ENCODE measurements around the gene CMSS1. TPM values are rescaled to one million over a fixed set of nuclear protein-coding genes. Genes with fewer than 3 reads are reported as not detected.

CMSS1 gene
- total RNA-seq, 1 experiment from 2014 or later = 70.6 TPM

DNA sequence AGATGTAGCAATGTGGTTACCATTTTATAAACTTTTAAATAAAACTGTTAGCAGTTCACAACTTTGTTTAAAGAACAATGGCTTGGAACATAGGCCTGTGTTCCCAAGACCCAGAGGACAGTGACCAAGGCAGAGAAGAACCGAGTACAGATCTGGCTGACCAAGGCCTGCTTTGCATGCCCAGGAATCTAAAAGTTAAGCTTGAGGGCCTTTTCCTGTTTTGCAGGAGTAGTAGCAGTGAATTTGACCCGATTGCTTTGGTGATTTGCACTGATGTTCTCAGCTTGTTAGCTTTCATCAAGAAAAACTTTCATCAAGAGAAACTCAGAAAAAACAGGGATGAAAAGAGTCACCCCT, 286.8 kb downstream of the CMSS1 start:
- H3K4me3 Mint-ChIP-seq = no peak overlapping the region
- no peak for DNase-seq (ENCODE audit: low spot score)
- ChIA-PET POLR2A (no interaction called here), CTCF (interaction anchor here (1.3 kb wide), 1 partner anchor 14 kb away, joined by 6 read pairs; no protein-coding TSS in a partner anchor)
- H3K27ac Mint-ChIP-seq = no peak overlapping the region
- H3K36me3 Mint-ChIP-seq = no peaks in the 10 kb centered on the region
- peaks cover 4% of the 10 kb centered on the region; the same call in 1 of the 2 replicates for H3K9me3 Mint-ChIP-seq
- TF ChIP-seq ESRRA (CRISPR knock-in tag; IDR thresholded peaks at IDR 0.05; ENCODE audit: borderline replicate concordance) = no peak
- no peak for TF ChIP-seq NR2C2 (CRISPR knock-in tag; IDR thresholded peaks at IDR 0.05)
- TF ChIP-seq, protein P1, sequence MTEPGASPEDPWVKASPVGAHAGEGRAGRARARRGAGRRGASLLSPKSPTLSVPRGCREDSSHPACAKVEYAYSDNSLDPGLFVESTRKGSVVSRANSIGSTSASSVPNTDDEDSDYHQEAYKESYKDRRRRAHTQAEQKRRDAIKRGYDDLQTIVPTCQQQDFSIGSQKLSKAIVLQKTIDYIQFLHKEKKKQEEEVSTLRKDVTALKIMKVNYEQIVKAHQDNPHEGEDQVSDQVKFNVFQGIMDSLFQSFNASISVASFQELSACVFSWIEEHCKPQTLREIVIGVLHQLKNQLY (CRISPR knock-in tag; IDR thresholded peaks at IDR 0.05) = no peak
- TF ChIP-seq, protein P2, sequence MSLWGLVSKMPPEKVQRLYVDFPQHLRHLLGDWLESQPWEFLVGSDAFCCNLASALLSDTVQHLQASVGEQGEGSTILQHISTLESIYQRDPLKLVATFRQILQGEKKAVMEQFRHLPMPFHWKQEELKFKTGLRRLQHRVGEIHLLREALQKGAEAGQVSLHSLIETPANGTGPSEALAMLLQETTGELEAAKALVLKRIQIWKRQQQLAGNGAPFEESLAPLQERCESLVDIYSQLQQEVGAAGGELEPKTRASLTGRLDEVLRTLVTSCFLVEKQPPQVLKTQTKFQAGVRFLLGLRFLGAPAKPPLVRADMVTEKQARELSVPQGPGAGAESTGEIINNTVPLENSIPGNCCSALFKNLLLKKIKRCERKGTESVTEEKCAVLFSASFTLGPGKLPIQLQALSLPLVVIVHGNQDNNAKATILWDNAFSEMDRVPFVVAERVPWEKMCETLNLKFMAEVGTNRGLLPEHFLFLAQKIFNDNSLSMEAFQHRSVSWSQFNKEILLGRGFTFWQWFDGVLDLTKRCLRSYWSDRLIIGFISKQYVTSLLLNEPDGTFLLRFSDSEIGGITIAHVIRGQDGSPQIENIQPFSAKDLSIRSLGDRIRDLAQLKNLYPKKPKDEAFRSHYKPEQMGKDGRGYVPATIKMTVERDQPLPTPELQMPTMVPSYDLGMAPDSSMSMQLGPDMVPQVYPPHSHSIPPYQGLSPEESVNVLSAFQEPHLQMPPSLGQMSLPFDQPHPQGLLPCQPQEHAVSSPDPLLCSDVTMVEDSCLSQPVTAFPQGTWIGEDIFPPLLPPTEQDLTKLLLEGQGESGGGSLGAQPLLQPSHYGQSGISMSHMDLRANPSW (CRISPR knock-in tag; conservative IDR thresholded peaks at IDR 0.05; ENCODE audit: low read depth) = no peak
- TF ChIP-seq KAT7 (CRISPR knock-in tag; IDR thresholded peaks at IDR 0.05; ENCODE audit: borderline replicate concordance) = no peak
- TF ChIP-seq ZNF263 (CRISPR knock-in tag; IDR thresholded peaks at IDR 0.05; ENCODE audit: low read depth) = no peak
- TF ChIP-seq SP1 (CRISPR knock-in tag; conservative IDR thresholded peaks at IDR 0.05) = no peak
- TF ChIP-seq ZNF423 (CRISPR knock-in tag; IDR thresholded peaks at IDR 0.05) = no peak
- no peak for TF ChIP-seq FOXK1 (CRISPR knock-in tag; IDR thresholded peaks at IDR 0.05)
- TF ChIP-seq PREB (CRISPR knock-in tag; IDR thresholded peaks at IDR 0.05; ENCODE audit: borderline replicate concordance) = no peak
- TF ChIP-seq, protein P3, sequence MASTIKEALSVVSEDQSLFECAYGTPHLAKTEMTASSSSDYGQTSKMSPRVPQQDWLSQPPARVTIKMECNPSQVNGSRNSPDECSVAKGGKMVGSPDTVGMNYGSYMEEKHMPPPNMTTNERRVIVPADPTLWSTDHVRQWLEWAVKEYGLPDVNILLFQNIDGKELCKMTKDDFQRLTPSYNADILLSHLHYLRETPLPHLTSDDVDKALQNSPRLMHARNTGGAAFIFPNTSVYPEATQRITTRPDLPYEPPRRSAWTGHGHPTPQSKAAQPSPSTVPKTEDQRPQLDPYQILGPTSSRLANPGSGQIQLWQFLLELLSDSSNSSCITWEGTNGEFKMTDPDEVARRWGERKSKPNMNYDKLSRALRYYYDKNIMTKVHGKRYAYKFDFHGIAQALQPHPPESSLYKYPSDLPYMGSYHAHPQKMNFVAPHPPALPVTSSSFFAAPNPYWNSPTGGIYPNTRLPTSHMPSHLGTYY (CRISPR knock-in tag; IDR thresholded peaks at IDR 0.05) = no peak
- H3K4me1 Mint-ChIP-seq = peaks cover 21% of the 10 kb centered on the region
- peak; percentile 18; the same call in 1 of the 2 replicates for ATAC-seq
- no peaks in the 10 kb centered on the region for H3K27me3 Mint-ChIP-seq (ENCODE audit: low read depth)

DNA sequence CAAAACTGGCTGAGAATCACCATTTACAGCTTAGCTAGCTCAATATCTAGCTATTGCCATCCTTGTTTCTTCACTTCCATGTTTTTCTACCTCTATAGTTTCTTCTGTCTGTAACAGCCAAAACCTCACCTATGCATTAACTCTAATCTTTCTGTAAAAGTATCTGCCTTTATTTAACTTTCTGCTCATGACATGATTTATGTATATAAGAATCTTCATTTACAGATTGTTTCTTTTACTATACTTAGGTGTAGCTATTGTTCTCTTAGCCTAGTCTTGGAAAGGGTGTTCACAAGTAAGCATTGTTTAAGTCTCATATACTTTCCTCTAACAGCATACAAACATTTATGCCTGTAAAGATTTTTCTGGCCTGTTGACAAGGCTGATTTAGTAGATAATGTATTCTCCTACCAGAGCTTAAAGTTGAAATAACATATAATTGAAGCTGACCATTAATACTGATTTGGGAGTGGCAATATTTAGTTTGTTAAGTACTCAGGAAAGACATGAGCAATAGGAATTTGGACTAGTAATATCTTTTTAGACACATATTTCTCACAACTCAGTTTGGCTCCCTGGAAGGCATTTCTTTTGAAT, 287.3 kb downstream of the CMSS1 start:
- Mint-ChIP-seq H3K9me3 (peaks cover 4% of the 10 kb centered on the region; the same call in 1 of the 2 replicates), H3K27ac (peak overlapping the region; percentile 7; the same call in 1 of the 2 replicates), H3K4me1 (peaks cover 21% of the 10 kb centered on the region), H3K4me3 (no peak overlapping the region), H3K36me3 (no peaks in the 10 kb centered on the region), H3K27me3 (ENCODE audit: low read depth) (no peaks in the 10 kb centered on the region)
- ATAC-seq = no peak
- no peak for DNase-seq (ENCODE audit: low spot score)
- CTCF ChIA-PET = interaction anchor here (1.3 kb wide), 1 partner anchor 15 kb away, joined by 6 read pairs; no protein-coding TSS in a partner anchor
- POLR2A ChIA-PET = interaction anchor here (1.3 kb wide), 1 partner anchor 15 kb away, joined by 3 read pairs; no protein-coding TSS in a partner anchor
- TF ChIP-seq ZNF121 (CRISPR knock-in tag; IDR thresholded peaks at IDR 0.05) (no peak), KAT7 (CRISPR knock-in tag; IDR thresholded peaks at IDR 0.05; ENCODE audit: borderline replicate concordance) (no peak), NFATC4 (CRISPR knock-in tag; IDR thresholded peaks at IDR 0.05) (no peak), SOX15 (CRISPR knock-in tag; IDR thresholded peaks at IDR 0.05) (no peak), FOXP4 (CRISPR knock-in tag; IDR thresholded peaks at IDR 0.05) (no peak), NFYB (CRISPR knock-in tag; conservative IDR thresholded peaks at IDR 0.05; ENCODE audit: low read depth) (no peak), PRRX2 (CRISPR knock-in tag; IDR thresholded peaks at IDR 0.05) (no peak), SMAD4 (CRISPR knock-in tag; IDR thresholded peaks at IDR 0.05) (no peak), MYBL2 (CRISPR knock-in tag; IDR thresholded peaks at IDR 0.05) (no peak), CDX4 (CRISPR knock-in tag; IDR thresholded peaks at IDR 0.05; ENCODE audit: borderline replicate concordance) (no peak)
- TF ChIP-seq, protein P4, sequence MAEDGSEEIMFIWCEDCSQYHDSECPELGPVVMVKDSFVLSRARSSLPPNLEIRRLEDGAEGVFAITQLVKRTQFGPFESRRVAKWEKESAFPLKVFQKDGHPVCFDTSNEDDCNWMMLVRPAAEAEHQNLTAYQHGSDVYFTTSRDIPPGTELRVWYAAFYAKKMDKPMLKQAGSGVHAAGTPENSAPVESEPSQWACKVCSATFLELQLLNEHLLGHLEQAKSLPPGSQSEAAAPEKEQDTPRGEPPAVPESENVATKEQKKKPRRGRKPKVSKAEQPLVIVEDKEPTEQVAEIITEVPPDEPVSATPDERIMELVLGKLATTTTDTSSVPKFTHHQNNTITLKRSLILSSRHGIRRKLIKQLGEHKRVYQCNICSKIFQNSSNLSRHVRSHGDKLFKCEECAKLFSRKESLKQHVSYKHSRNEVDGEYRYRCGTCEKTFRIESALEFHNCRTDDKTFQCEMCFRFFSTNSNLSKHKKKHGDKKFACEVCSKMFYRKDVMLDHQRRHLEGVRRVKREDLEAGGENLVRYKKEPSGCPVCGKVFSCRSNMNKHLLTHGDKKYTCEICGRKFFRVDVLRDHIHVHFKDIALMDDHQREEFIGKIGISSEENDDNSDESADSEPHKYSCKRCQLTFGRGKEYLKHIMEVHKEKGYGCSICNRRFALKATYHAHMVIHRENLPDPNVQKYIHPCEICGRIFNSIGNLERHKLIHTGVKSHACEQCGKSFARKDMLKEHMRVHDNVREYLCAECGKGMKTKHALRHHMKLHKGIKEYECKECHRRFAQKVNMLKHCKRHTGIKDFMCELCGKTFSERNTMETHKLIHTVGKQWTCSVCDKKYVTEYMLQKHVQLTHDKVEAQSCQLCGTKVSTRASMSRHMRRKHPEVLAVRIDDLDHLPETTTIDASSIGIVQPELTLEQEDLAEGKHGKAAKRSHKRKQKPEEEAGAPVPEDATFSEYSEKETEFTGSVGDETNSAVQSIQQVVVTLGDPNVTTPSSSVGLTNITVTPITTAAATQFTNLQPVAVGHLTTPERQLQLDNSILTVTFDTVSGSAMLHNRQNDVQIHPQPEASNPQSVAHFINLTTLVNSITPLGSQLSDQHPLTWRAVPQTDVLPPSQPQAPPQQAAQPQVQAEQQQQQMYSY (CRISPR knock-in tag; IDR thresholded peaks at IDR 0.05) = no peak
